Measurements from ENCODE around the gene ARMC3. TPM values are rescaled to one million over a fixed set of nuclear protein-coding genes. Genes with fewer than 3 reads are reported as not detected.

Gene ARMC3
- total and polyA plus RNA-seq, 9 of the 15 experiments (the other 6 are each of a cell fraction or from before 2014, with no cell fraction given): 0.33 to 1.1 (median 0.62) TPM

GRCh38 chr10:22931948-22932347 is 4.1 kb downstream of the ARMC3 start:
- 98% methylated on average over 2 of the region's 2 CpGs for WGBS (ENCODE audit: insufficient coverage, low coverage, missing lambda C conversion rate)
- in situ Hi-C loops (cut with MboI): no loop called here
- Histone ChIP-seq H4K20me1 (replicated peaks; ENCODE audit: control insufficient read depth, insufficient read depth, low read length) (no peaks in the 10 kb centered on the region), H3K36me3 (ENCODE audit: control insufficient read depth, insufficient read depth, low read length) (no peaks in the 10 kb centered on the region), H3K27me3 (ENCODE audit: control insufficient read depth in 2 of 2, insufficient read depth in 2 of 2, low read length in 2 of 2) (no peaks in the 10 kb centered on the region), H3K27ac (ENCODE audit: extremely low read depth, low read depth, low read length) (no peak overlapping the region), H3K79me2 (ENCODE audit: control insufficient read depth, insufficient read depth, low read length) (no peaks in the 10 kb centered on the region), H3K4me1 (replicated peaks in 1 of 2; ENCODE audit: control insufficient read depth in 2 of 2, insufficient read depth in 2 of 2, low read length in 2 of 2) (peaks cover 0 to 5% of the 10 kb centered on the region in 2 experiments; a peak in 1 of 5 replicates), H3K9me3 (replicated peaks; ENCODE audit: control insufficient read depth, insufficient read depth, low read depth, low read length) (no peaks in the 10 kb centered on the region), H3K4me3 (no peak overlapping the region), H3K9me1 (ENCODE audit: control insufficient read depth, insufficient read depth, low read length) (no peaks in the 10 kb centered on the region), H3K4me2 (ENCODE audit: insufficient read depth, low read length) (no peak overlapping the region), H3K9ac (ENCODE audit: insufficient read depth in 1 of 2, low read depth in 2 of 2, low read length in 2 of 2) (no peak overlapping the region), H2AFZ (ENCODE audit: low read depth, low read length) (no peak overlapping the region)
- no TSS peak for BruUV-seq (replicated peaks)
- intact Hi-C loops (cut with micrococcal nuclease): no loop called here
- TF ChIP-seq TBP (optimal IDR thresholded peaks at IDR 0.05; ENCODE audit: low read depth, low read length) (no peak), POU5F1 (IDR thresholded peaks at IDR 0.05; ENCODE audit: borderline replicate concordance, low read depth, low read length, partially characterized antibody) (no peak), ZNF280B (CRISPR knock-in tag; IDR thresholded peaks at IDR 0.05) (no peak), GATA2 (CRISPR knock-in tag; IDR thresholded peaks at IDR 0.05) (no peak), MTA3 (IDR thresholded peaks at IDR 0.05; ENCODE audit: borderline replicate concordance) (no peak), ZHX1 (conservative IDR thresholded peaks at IDR 0.05; ENCODE audit: low read length) (no peak), MYC (IDR thresholded peaks at IDR 0.05; ENCODE audit: low read depth, low read length) (no peak), MYC (CRISPR knock-in tag; IDR thresholded peaks at IDR 0.05; ENCODE audit: borderline replicate concordance, low read depth) (no peak), ZFX (CRISPR knock-in tag; IDR thresholded peaks at IDR 0.05) (no peak), NFE2 (IDR thresholded peaks at IDR 0.05; ENCODE audit: low read depth) (no peak), ZSCAN29 (IDR thresholded peaks at IDR 0.05) (no peak), FOXA3 (CRISPR knock-in tag; conservative IDR thresholded peaks at IDR 0.05 in 1 of 2, IDR thresholded peaks at IDR 0.05 in 1 of 2) (no peak), ZNF57 (CRISPR knock-in tag; IDR thresholded peaks at IDR 0.05) (no peak), BACH1 (tag; IDR thresholded peaks at IDR 0.05) (no peak), STAG1 (CRISPR knock-in tag; IDR thresholded peaks at IDR 0.05; ENCODE audit: borderline replicate concordance) (no peak), RFX5 (IDR thresholded peaks at IDR 0.05; ENCODE audit: low read depth, low read length) (no peak)
- TF ChIP-seq, protein P1, sequence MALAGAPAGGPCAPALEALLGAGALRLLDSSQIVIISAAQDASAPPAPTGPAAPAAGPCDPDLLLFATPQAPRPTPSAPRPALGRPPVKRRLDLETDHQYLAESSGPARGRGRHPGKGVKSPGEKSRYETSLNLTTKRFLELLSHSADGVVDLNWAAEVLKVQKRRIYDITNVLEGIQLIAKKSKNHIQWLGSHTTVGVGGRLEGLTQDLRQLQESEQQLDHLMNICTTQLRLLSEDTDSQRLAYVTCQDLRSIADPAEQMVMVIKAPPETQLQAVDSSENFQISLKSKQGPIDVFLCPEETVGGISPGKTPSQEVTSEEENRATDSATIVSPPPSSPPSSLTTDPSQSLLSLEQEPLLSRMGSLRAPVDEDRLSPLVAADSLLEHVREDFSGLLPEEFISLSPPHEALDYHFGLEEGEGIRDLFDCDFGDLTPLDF (CRISPR knock-in tag; IDR thresholded peaks at IDR 0.05): no peak
- no peak for DNase-seq (ENCODE audit: extremely low read depth in 1 of 4, low spot score in 3 of 4)
- POLR2A ChIA-PET: no interaction called here
- CTCF ChIA-PET (ENCODE audit: low intra/inter-chr PET ratio): no interaction called here
- ATAC-seq: no peak
- FAIRE-seq: no peak

All from K562 (cell line).